Gastroesophageal sphincter (tissue), 4 donors: Measurements from ENCODE around the gene GALNT9. TPM values are rescaled to one million over a fixed set of nuclear protein-coding genes. Genes with fewer than 3 reads are reported as not detected.

Source experiments
- ATAC-seq: fragments of 150-250 bp; one replicate; pipeline ENCODE4 v1.9.1; 2016; ENCODE audit warnings: mild to moderate bottlenecking, moderate library complexity
- H3K27ac ChIP-seq, 4 donors: fragments of 200-600 bp; sonication (generic) in 3 of 4; 1 replicate in 3 of 4; 2 replicates in 1 of 4; pipeline ENCODE4 v1.5.1; 2016 to 2019
- H3K27me3 ChIP-seq: fragments of 200-600 bp; sonication (generic); one replicate; pipeline ENCODE4 v1.5.1; 2019
- H3K36me3 ChIP-seq, 2 donors: fragments of 200-600 bp; sonication (generic); one replicate each; pipeline ENCODE4 v1.5.1; 2019; ENCODE audit warnings: control low read depth in 1 of 2
- H3K4me1 ChIP-seq, 3 donors: fragments of 200-600 bp; sonication (generic); 1 replicate in 2 of 3; 2 replicates in 1 of 3; pipeline ENCODE4 v1.5.1; 2016 to 2019; ENCODE audit warnings: control low read depth in 2 of 3
- H3K4me3 ChIP-seq, 2 donors: fragments of 200-600 bp; sonication (generic); one replicate each; pipeline ENCODE4 v1.5.1; 2019; ENCODE audit warnings: mild to moderate bottlenecking in 1 of 2, moderate library complexity in 1 of 2
- H3K9me3 ChIP-seq, 3 donors: fragments of 200-600 bp; sonication (generic); one replicate each; pipeline ENCODE4 v1.5.1; 2017 to 2019; ENCODE audit warnings: control low read depth in 2 of 3
- CTCF ChIP-seq, 4 experiments: fragments of 200-600 bp in 2 of 4; fragments of 450-650 bp in 2 of 4; sonication (generic) in 1 of 4; IDR thresholded peaks; one replicate each; pipeline ENCODE4 v1.5.1; 2017 to 2019; ENCODE audit warnings: antibody characterized with exemption in 4 of 4, mild to moderate bottlenecking in 2 of 4, moderate library complexity in 2 of 4
- EP300 ChIP-seq: sonication (generic); formaldehyde crosslinking; IDR thresholded peaks from one replicate; pipeline ENCODE4 v1.6.1; 2017; ENCODE audit warnings: antibody characterized with exemption, mild to moderate bottlenecking
- POLR2A ChIP-seq, 2 donors: fragments of 450-650 bp; IDR thresholded peaks; one replicate each; pipeline ENCODE4 v1.6.1; 2017; ENCODE audit warnings: antibody characterized with exemption in 2 of 2, mild to moderate bottlenecking in 2 of 2, moderate library complexity in 1 of 2
- POLR2AphosphoS5 ChIP-seq: sonication (generic); formaldehyde crosslinking; IDR thresholded peaks from one replicate; pipeline ENCODE4 v1.6.1; 2017; ENCODE audit warnings: antibody characterized with exemption
- WGBS, 2 donors: methylation state at CpG; one replicate each; pipeline ENCODE4 v1.1.5; 2018; ENCODE audit warnings: low coverage in 1 of 2; 5-methylcytosine and 5-hydroxymethylcytosine counted together
- total RNA-seq, 4 donors: library from RNA; depleted of rRNA; stranded (reverse); fragments of >200 nt; gene quantifications; one replicate each; pipeline ENCODE4 v1.1.0, GENCODE V29; 2016

The GALNT9 gene
- total RNA-seq, 4 donors from 2014 or later = 2.0 TPM; not detected in 3

GRCh38 chr12:132163041-132163910, 166.1 kb downstream of the GALNT9 start:
- H3K36me3 ChIP-seq = peaks cover 0 to 4% of the 10 kb centered on the region in 2 donors
- H3K27me3 ChIP-seq = peaks cover 64% of the 10 kb centered on the region
- ATAC-seq = peak; percentile 14
- 13 to 32% methylated on average over 3 to 5 of the region's 26 CpGs for WGBS, 2 donors
- no peak overlapping the region for H3K27ac ChIP-seq
- peaks cover 0 to 19% (median 8%) of the 10 kb centered on the region in 3 donors for H3K4me1 ChIP-seq
- no peaks in the 10 kb centered on the region for H3K9me3 ChIP-seq
- H3K4me3 ChIP-seq = peak overlapping the region in 1 of 2 donors; percentile 20
- TF ChIP-seq POLR2AphosphoS5 (no peak), POLR2A (IDR thresholded peaks at IDR 0.05) (no peak), CTCF (IDR thresholded peaks at IDR 0.05) (no peak), EP300 (no peak)

- Histone ChIP-seq H3K4me3 (peak overlapping the region in 1 of 2 donors; percentile 20), H3K27ac (no peak overlapping the region), H3K4me1 (peaks cover 0 to 19% (median 8%) of the 10 kb centered on the region in 3 donors), H3K9me3 (no peaks in the 10 kb centered on the region), H3K27me3 (peaks cover 57% of the 10 kb centered on the region), H3K36me3 (peaks cover 0 to 11% of the 10 kb centered on the region in 2 donors)
- WGBS, 2 donors = 7% methylated on average over 12 of the region's 17 CpGs; no CpG with 5 or more reads in 1 of the 2 donors
- peak; percentile 50 for ATAC-seq
- TF ChIP-seq POLR2A (IDR thresholded peaks at IDR 0.05) = no peak
- peak; percentile 18 for TF ChIP-seq POLR2AphosphoS5
Observed at GRCh38 chr12:132162508-132163031, 166.8 kb downstream of the GALNT9 start.

GRCh38 chr12:132161796-132162507, 167.4 kb downstream of the GALNT9 start:
- Histone ChIP-seq H3K27ac (no peak overlapping the region), H3K36me3 (peaks cover 0 to 15% of the 10 kb centered on the region in 2 donors), H3K9me3 (no peaks in the 10 kb centered on the region), H3K4me1 (peaks cover 0 to 19% (median 8%) of the 10 kb centered on the region in 3 donors), H3K4me3 (no peak overlapping the region), H3K27me3 (peaks cover 51% of the 10 kb centered on the region)
- WGBS, 2 donors = 35% methylated on average over 7 to 8 of the region's 17 CpGs
- TF ChIP-seq CTCF (IDR thresholded peaks at IDR 0.05) (no peak), POLR2A (IDR thresholded peaks at IDR 0.05) (no peak), EP300 (no peak), POLR2AphosphoS5 (no peak)
- ATAC-seq = no peak

GRCh38 chr12:132161036-132161781, 168.2 kb downstream of the GALNT9 start:
- WGBS, 2 donors = 5 to 29% methylated on average over 4 to 6 of the region's 14 CpGs
- ATAC-seq = no peak
- Histone ChIP-seq H3K4me1 (peaks cover 0 to 19% (median 8%) of the 10 kb centered on the region in 3 donors), H3K27me3 (peaks cover 45% of the 10 kb centered on the region), H3K27ac (no peak overlapping the region), H3K9me3 (no peaks in the 10 kb centered on the region), H3K36me3 (peaks cover 0 to 22% of the 10 kb centered on the region in 2 donors), H3K4me3 (no peak overlapping the region)
- TF ChIP-seq EP300 (no peak), POLR2A (IDR thresholded peaks at IDR 0.05) (no peak), CTCF (IDR thresholded peaks at IDR 0.05) (no peak), POLR2AphosphoS5 (no peak)

- no peak for ATAC-seq
- TF ChIP-seq POLR2AphosphoS5 (no peak), CTCF (IDR thresholded peaks at IDR 0.05) (no peak), POLR2A (IDR thresholded peaks at IDR 0.05) (no peak), EP300 (no peak)
- Histone ChIP-seq H3K4me1 (peaks cover 0 to 19% (median 8%) of the 10 kb centered on the region in 3 donors), H3K27ac (no peak overlapping the region), H3K27me3 (peaks cover 39% of the 10 kb centered on the region), H3K9me3 (no peaks in the 10 kb centered on the region), H3K4me3 (no peak overlapping the region), H3K36me3 (peaks cover 0 to 27% of the 10 kb centered on the region in 2 donors)
- no CpG with 5 or more reads among the region's 15 CpGs for WGBS, 2 donors
Observed at GRCh38 chr12:132160601-132161035, 168.8 kb downstream of the GALNT9 start.
